ENCODE measurements around the gene LCOR.

- TF ChIP-seq CTCF (IDR thresholded peaks at IDR 0.05) = no peak
- TF ChIP-seq POLR2A (IDR thresholded peaks at IDR 0.05) = no peak
Observed at GRCh38 chr10:96831200-96831866, 765 bp upstream of the LCOR start.

Measured in thyroid gland (tissue), 4 donors.